Measurements from ENCODE around the gene PGA5.

Gene PGA5

GRCh38 chr11:61266602-61267001 lies 25.6 kb downstream of the PGA5 start:
- DNase-seq (ENCODE audit: low read depth in 2 of 2), result no peak

GRCh38 chr11:61267437-61267841 lies 26.5 kb downstream of the PGA5 start:
- no peak for DNase-seq (ENCODE audit: low read depth in 2 of 2)

- DNase-seq (ENCODE audit: low read depth in 2 of 2), result no peak
Measured at GRCh38 chr11:61268588-61269250, 27.7 kb downstream of the PGA5 start.

- DNase-seq (ENCODE audit: low read depth in 2 of 2), result no peak
Measured at GRCh38 chr11:61270354-61271076, 29.5 kb downstream of the PGA5 start.

GRCh38 chr11:61272731-61273130 lies 31.8 kb downstream of the PGA5 start:
- no peak for DNase-seq (ENCODE audit: low read depth in 2 of 2)

- DNase-seq (ENCODE audit: low read depth in 2 of 2), result no peak
Measured at GRCh38 chr11:61273178-61274078, 32.5 kb downstream of the PGA5 start.

- DNase-seq (ENCODE audit: low read depth in 2 of 2), result no peak
Measured at GRCh38 chr11:61274084-61274483, 33.1 kb downstream of the PGA5 start.

GRCh38 chr11:61275191-61275590 lies 34.2 kb downstream of the PGA5 start:
- DNase-seq (ENCODE audit: low read depth in 2 of 2), result no peak

- no peak for DNase-seq (ENCODE audit: low read depth in 2 of 2)
Measured at GRCh38 chr11:61277186-61278000, 36.4 kb downstream of the PGA5 start.

- DNase-seq (ENCODE audit: low read depth in 2 of 2), result no peak
Measured at GRCh38 chr11:61278001-61278470, 37.1 kb downstream of the PGA5 start.

GRCh38 chr11:61279934-61280659 lies 39.1 kb downstream of the PGA5 start:
- DNase-seq (ENCODE audit: low read depth in 2 of 2), result no peak

- no peak for DNase-seq (ENCODE audit: low read depth in 2 of 2)
Measured at GRCh38 chr11:61280883-61281580, 40.1 kb downstream of the PGA5 start.

GRCh38 chr11:61281581-61282250 lies 40.7 kb downstream of the PGA5 start:
- peak; percentile 9 to 15 for DNase-seq (ENCODE audit: low read depth in 2 of 2)

- DNase-seq (ENCODE audit: low read depth in 2 of 2), result no peak
Measured at GRCh38 chr11:61283613-61284012, 42.6 kb downstream of the PGA5 start.

- no peak for DNase-seq (ENCODE audit: low read depth in 2 of 2)
Measured at GRCh38 chr11:61287338-61287977, 46.5 kb downstream of the PGA5 start.

GRCh38 chr11:61290905-61291690 lies 50.1 kb downstream of the PGA5 start:
- no peak for DNase-seq (ENCODE audit: low read depth in 2 of 2)

GRCh38 chr11:61292356-61292755 lies 51.4 kb downstream of the PGA5 start:
- no peak for DNase-seq (ENCODE audit: low read depth in 2 of 2)

Data from activated CD4-positive, alpha-beta T cell treated with anti-CD3 and anti-CD28 coated beads for 24 hours (primary cell).